PC-3 (cell line): ENCODE results near the gene FMO2. TPM values are rescaled to one million over a fixed set of nuclear protein-coding genes. Genes with fewer than 3 reads are reported as not detected.

Experiments
- ATAC-seq: fragments of 200-7000 bp; cut with Tn5 transposase; 2 replicates; pipeline ENCODE4 v1.9.1; 2020; ENCODE audit warnings: mild to moderate bottlenecking, moderate library complexity
- BruUV-seq: library from RNA; stranded (reverse); fragments of 400-500 nt; replicated peaks from 2 replicates; lab custom pipeline; 2021; lab: Mats Ljungman, UMichigan
- CTCF ChIA-PET: fragments of 300-600 bp; sonication (Branson Sonifier 250); formaldehyde crosslinking; loops from one replicate; lab custom pipeline; 2022; ENCODE audit warnings: antibody characterized with exemption; lab: Charles Lee
- POLR2A ChIA-PET: fragments of 300-600 bp; sonication (Branson Sonifier 250); formaldehyde crosslinking; loops from one replicate; lab custom pipeline; 2022; ENCODE audit warnings: antibody characterized with exemption; ENCODE audit not compliant: unreplicated experiment; lab: Charles Lee
- DNase-seq: peaks from one replicate; pipeline ENCODE4 v3.0.0-alpha.2; 2015
- H2AFZ ChIP-seq: fragments of 300-600 bp; sonication (generic); 2 replicates; pipeline ENCODE4 v1.6.0; 2016; ENCODE audit warnings: antibody characterized with exemption, low read length
- H3F3A ChIP-seq: fragments of 300-600 bp; sonication (generic); one replicate; pipeline ENCODE4 v1.6.0; 2017; ENCODE audit warnings: antibody characterized with exemption, low read length, control low read depth, mild to moderate bottlenecking; ENCODE audit not compliant: unreplicated experiment
- H3K27ac ChIP-seq: fragments of 300-600 bp; sonication (generic); 2 replicates; pipeline ENCODE4 v1.5.1; 2016; ENCODE audit warnings: mild to moderate bottlenecking, low read length
- H3K27me3 ChIP-seq: fragments of 300-600 bp; sonication (generic); 2 replicates; pipeline ENCODE4 v1.6.1; 2016; ENCODE audit warnings: low read length, mixed read lengths
- H3K36me3 ChIP-seq: fragments of 300-600 bp; sonication (generic); 2 replicates; pipeline ENCODE4 v1.6.1; 2016; ENCODE audit warnings: low read depth, mixed run types, low read length, mixed read lengths
- H3K4me1 ChIP-seq: fragments of 300-600 bp; sonication (generic); 2 replicates; pipeline ENCODE4 v1.5.1; 2016; ENCODE audit warnings: low read length; ENCODE audit not compliant: insufficient read depth
- H3K4me2 ChIP-seq: fragments of 300-600 bp; sonication (generic); 2 replicates; pipeline ENCODE4 v1.6.0; 2016; ENCODE audit warnings: low read length
- H3K4me3 ChIP-seq: fragments of 300-600 bp; sonication (generic); 2 replicates; pipeline ENCODE4 v1.5.1; 2016; ENCODE audit warnings: mild to moderate bottlenecking, low read length, mixed read lengths
- H3K79me2 ChIP-seq: fragments of 300-600 bp; sonication (generic); 2 replicates; pipeline ENCODE4 v1.6.1; 2017; ENCODE audit warnings: low read length, mixed read lengths
- H3K9ac ChIP-seq: fragments of 300-600 bp; sonication (generic); 2 replicates; pipeline ENCODE4 v1.6.0; 2016; ENCODE audit warnings: mild to moderate bottlenecking, low read length
- H3K9me2 ChIP-seq: fragments of 300-600 bp; sonication (generic); replicated peaks from 2 replicates; pipeline ENCODE4 v1.6.1; 2016; ENCODE audit warnings: mixed run types, low read length, mixed read lengths
- H3K9me3 ChIP-seq: fragments of 300-600 bp; sonication (generic); 2 replicates; pipeline ENCODE4 v1.6.1; 2016; ENCODE audit warnings: low read length, mixed read lengths
- H4K20me1 ChIP-seq: fragments of 300-600 bp; sonication (generic); 2 replicates; pipeline ENCODE4 v1.6.1; 2016; ENCODE audit warnings: low read length, mixed read lengths
- EZH2 ChIP-seq: fragments of 300-600 bp; sonication (generic); IDR thresholded peaks from one replicate; pipeline ENCODE4 v1.6.1; 2017; ENCODE audit warnings: antibody characterized with exemption, mild to moderate bottlenecking, low read length; ENCODE audit not compliant: unreplicated experiment
- EZH2phosphoT487 ChIP-seq: fragments of 300-600 bp; sonication (generic); IDR thresholded peaks from 2 replicates; pipeline ENCODE4 v1.6.1; 2018; ENCODE audit warnings: mild to moderate bottlenecking, antibody characterized with exemption, low read length, borderline replicate concordance
- intact Hi-C: fragments of 100-400 bp; cut with micrococcal nuclease; formaldehyde crosslinking; loops from 2 replicates; pipeline ENCODE4 v1.9.0; 2023
- total RNA-seq: library from RNA; depleted of rRNA; stranded (reverse); fragments of >200 nt; gene quantifications from 2 replicates; pipeline ENCODE4 v1.2.3, GENCODE V29; 2014
- TF ChIP-seq, protein P1 (sequence below): fragments of 300-600 bp; sonication (generic); conservative IDR thresholded peaks from 2 replicates; pipeline ENCODE4 v1.5.1; 2017; ENCODE audit warnings: antibody characterized with exemption, low read depth, mild to moderate bottlenecking, low read length

FMO2 gene
- total RNA-seq, 1 experiment from 2014 or later: not detected

- TF ChIP-seq EZH2phosphoT487 (no peak), EZH2 (no peak)
- TF ChIP-seq, protein P1, sequence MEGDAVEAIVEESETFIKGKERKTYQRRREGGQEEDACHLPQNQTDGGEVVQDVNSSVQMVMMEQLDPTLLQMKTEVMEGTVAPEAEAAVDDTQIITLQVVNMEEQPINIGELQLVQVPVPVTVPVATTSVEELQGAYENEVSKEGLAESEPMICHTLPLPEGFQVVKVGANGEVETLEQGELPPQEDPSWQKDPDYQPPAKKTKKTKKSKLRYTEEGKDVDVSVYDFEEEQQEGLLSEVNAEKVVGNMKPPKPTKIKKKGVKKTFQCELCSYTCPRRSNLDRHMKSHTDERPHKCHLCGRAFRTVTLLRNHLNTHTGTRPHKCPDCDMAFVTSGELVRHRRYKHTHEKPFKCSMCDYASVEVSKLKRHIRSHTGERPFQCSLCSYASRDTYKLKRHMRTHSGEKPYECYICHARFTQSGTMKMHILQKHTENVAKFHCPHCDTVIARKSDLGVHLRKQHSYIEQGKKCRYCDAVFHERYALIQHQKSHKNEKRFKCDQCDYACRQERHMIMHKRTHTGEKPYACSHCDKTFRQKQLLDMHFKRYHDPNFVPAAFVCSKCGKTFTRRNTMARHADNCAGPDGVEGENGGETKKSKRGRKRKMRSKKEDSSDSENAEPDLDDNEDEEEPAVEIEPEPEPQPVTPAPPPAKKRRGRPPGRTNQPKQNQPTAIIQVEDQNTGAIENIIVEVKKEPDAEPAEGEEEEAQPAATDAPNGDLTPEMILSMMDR: no peak
- DNase-seq: no peak
- BruUV-seq: no TSS peak
- H3K27ac ChIP-seq: no peak overlapping the region
- no peak overlapping the region for H2AFZ ChIP-seq
- H3K27me3 ChIP-seq: peaks cover 55% of the 10 kb centered on the region
- no peak overlapping the region for H3K9ac ChIP-seq
- ATAC-seq: no peak
- no peaks in the 10 kb centered on the region for H3K4me1 ChIP-seq
- ChIA-PET POLR2A (no interaction called here), CTCF (no interaction called here)
- no peaks in the 10 kb centered on the region for H4K20me1 ChIP-seq
- H3K79me2 ChIP-seq: no peaks in the 10 kb centered on the region
- H3K36me3 ChIP-seq: no peaks in the 10 kb centered on the region
- H3K4me3 ChIP-seq: no peak overlapping the region
- intact Hi-C loops: no loop called here
- H3K9me3 ChIP-seq: no peaks in the 10 kb centered on the region
- no peaks in the 10 kb centered on the region for H3K9me2 ChIP-seq
- H3K4me2 ChIP-seq: no peak overlapping the region
- H3F3A ChIP-seq: no peaks in the 10 kb centered on the region
Measured at GRCh38 chr1:171179318-171180227, 5.5 kb upstream of the FMO2 start.

- intact Hi-C loops: no loop called here
- Histone ChIP-seq H3K4me1 (no peaks in the 10 kb centered on the region), H3K36me3 (no peaks in the 10 kb centered on the region), H3K9me3 (no peaks in the 10 kb centered on the region), H3K9ac (no peak overlapping the region), H4K20me1 (no peaks in the 10 kb centered on the region), H3K79me2 (no peaks in the 10 kb centered on the region), H3K4me2 (no peak overlapping the region), H3K27ac (no peak overlapping the region), H3K9me2 (no peaks in the 10 kb centered on the region), H2AFZ (no peak overlapping the region), H3K27me3 (peaks cover 58% of the 10 kb centered on the region), H3F3A (no peaks in the 10 kb centered on the region), H3K4me3 (no peak overlapping the region)
- no TSS peak for BruUV-seq
- no peak for ATAC-seq
- TF ChIP-seq, protein P1: no peak
- no peak for TF ChIP-seq EZH2phosphoT487
- TF ChIP-seq EZH2: no peak
- POLR2A ChIA-PET: no interaction called here
- no peak for DNase-seq
- CTCF ChIA-PET: no interaction called here
Measured at GRCh38 chr1:171180670-171181069, 4.4 kb upstream of the FMO2 start.
